Prostate gland (tissue), 2 donors: ENCODE results near the gene ZNF835.
"Not testable (repeated sequence)": the region's sequence is repeated elsewhere in the genome, so short reads cannot be mapped to it uniquely, and the experiment has no call there.

ENCODE experiments used
- CTCF ChIP-seq, 4 experiments: fragments of 200-600 bp in 2 of 4; fragments of 450-650 bp in 2 of 4; sonication (generic) in 2 of 4; IDR thresholded peaks; 1 replicate in 3 of 4; 2 replicates in 1 of 4; pipeline ENCODE4 v1.5.1; 2016 to 2019; ENCODE audit warnings: antibody characterized with exemption in 4 of 4, mild to moderate bottlenecking in 2 of 4, moderate library complexity in 2 of 4
- POLR2A ChIP-seq: fragments of 450-650 bp; IDR thresholded peaks from one replicate; pipeline ENCODE4 v1.6.1; 2016; ENCODE audit warnings: antibody characterized with exemption, mild to moderate bottlenecking
- POLR2AphosphoS5 ChIP-seq: sonication (generic); formaldehyde crosslinking; IDR thresholded peaks from one replicate; pipeline ENCODE4 v1.6.1; 2017; ENCODE audit warnings: antibody characterized with exemption

DNA sequence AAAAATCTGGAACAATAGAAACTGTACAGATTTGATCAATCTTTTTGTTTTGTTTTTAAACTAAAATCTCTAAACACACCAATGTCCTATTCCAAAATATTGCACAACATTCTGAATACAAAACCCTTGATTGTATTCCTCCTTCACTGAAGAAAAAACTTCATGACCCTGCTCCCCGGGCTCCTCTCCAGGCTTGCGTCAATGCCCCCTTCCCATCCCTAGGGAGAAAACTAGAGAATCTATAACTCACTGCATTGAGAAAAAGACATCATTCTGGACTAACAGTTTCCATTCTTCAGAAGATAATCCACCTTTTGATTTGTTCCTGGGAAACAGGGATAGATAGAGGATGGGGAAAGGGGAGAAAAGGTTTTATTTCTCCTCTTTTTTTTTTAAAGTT is 1.1 kb upstream of the ZNF835 start:
- TF ChIP-seq CTCF (IDR thresholded peaks at IDR 0.05); POLR2AphosphoS5; POLR2A: not testable (repeated sequence)
